K562 (cell line): Measurements from ENCODE around the gene DTWD2. TPM values are rescaled to one million over a fixed set of nuclear protein-coding genes. Genes with fewer than 3 reads are reported as not detected.

ENCODE experiments used
- ATAC-seq: fragments of 200-7000 bp; cut with Tn5 transposase; 3 replicates; pipeline ENCODE4 v1.9.1; 2020; ENCODE audit warnings: moderate library complexity
- BruUV-seq: library from RNA; stranded (reverse); fragments of 400-500 nt; replicated peaks from 2 replicates; lab custom pipeline; 2021; lab: Mats Ljungman, UMichigan
- CTCF ChIA-PET: fragments of 300-600 bp; formaldehyde crosslinking; extraction: SDS; loops from one replicate; lab custom pipeline; 2021; ENCODE audit warnings: low intra/inter-chr PET ratio; lab: Yijun Ruan, JAX
- POLR2A ChIA-PET: fragments of 300-600, 350-650 bp; sonication (Branson Sonifier 250); formaldehyde crosslinking; extraction: SDS; loops from one replicate; lab custom pipeline; 2021; ENCODE audit warnings: antibody characterized with exemption, inconsistent platforms; lab: Yijun Ruan, JAX
- DNase-seq, 4 experiments: peaks; one replicate each; pipeline versions ENCODE4 v3.0.0 to v3.0.0-alpha.2; 2011 to 2018; ENCODE audit warnings: low spot score in 3 of 4, mixed read lengths in 3 of 4; ENCODE audit errors: extremely low read depth in 1 of 4
- FAIRE-seq: peaks from 2 replicates; lab custom pipeline; 2011; peaks lifted over from hg19 to GRCh38; lab: Jason Lieb, UNC
- H2AFZ ChIP-seq: 2 replicates; pipeline ENCODE4 v1.6.0; 2011; ENCODE audit warnings: low read depth, low read length, control low read depth, inconsistent platforms
- H3K27ac ChIP-seq: fragments of 200-600 bp; 3 replicates; pipeline ENCODE4 v1.8.0; 2011; ENCODE audit warnings: low read depth, mild to moderate bottlenecking, control low read depth, inconsistent platforms, low read length, moderate library complexity, mixed read lengths; ENCODE audit errors: extremely low read depth
- H3K27me3 ChIP-seq, 2 experiments: fragments of 300-600 bp in 1 of 2; 2 replicates in 1 of 2; 3 replicates in 1 of 2; pipeline versions ENCODE4 v1.6.0 to v1.8.0; 2011; ENCODE audit warnings: inconsistent platforms in 2 of 2, low read length in 2 of 2, mild to moderate bottlenecking in 1 of 2, mixed read lengths in 1 of 2, moderate library complexity in 1 of 2; ENCODE audit not compliant: control insufficient read depth in 2 of 2, insufficient read depth in 2 of 2
- H3K36me3 ChIP-seq: fragments of 300-600 bp; 3 replicates; pipeline ENCODE4 v1.8.0; 2011; ENCODE audit warnings: mild to moderate bottlenecking, low read length, inconsistent platforms; ENCODE audit not compliant: control insufficient read depth, insufficient read depth
- H3K4me1 ChIP-seq, 2 experiments: fragments of 200-600 bp in 1 of 2; replicated peaks in 1 of 2; 2 replicates in 1 of 2; 3 replicates in 1 of 2; pipeline versions ENCODE4 v1.5.1 to v1.8.0; 2011; ENCODE audit warnings: inconsistent platforms in 2 of 2, low read length in 2 of 2, mild to moderate bottlenecking in 1 of 2, mixed read lengths in 1 of 2, moderate library complexity in 1 of 2; ENCODE audit not compliant: control insufficient read depth in 2 of 2, insufficient read depth in 2 of 2
- H3K4me2 ChIP-seq: 2 replicates; pipeline ENCODE4 v1.6.1; 2011; ENCODE audit warnings: low read length, control low read depth, inconsistent platforms, mixed read lengths; ENCODE audit not compliant: insufficient read depth
- H3K4me3 ChIP-seq: fragments of 200-600 bp; sonication (generic), shearing (Covaris generic); 2 replicates; pipeline ENCODE4 v1.5.1; 2016; ENCODE audit warnings: control low read depth, inconsistent platforms
- H3K79me2 ChIP-seq: fragments of 200-600 bp; 3 replicates; pipeline ENCODE4 v1.8.0; 2011; ENCODE audit warnings: low read length, inconsistent platforms; ENCODE audit not compliant: control insufficient read depth, insufficient read depth
- H3K9ac ChIP-seq, 2 experiments: 2 replicates each; pipeline versions ENCODE4 v1.6.0 to v1.6.1; 2011; ENCODE audit warnings: low read depth in 2 of 2, low read length in 2 of 2, control low read depth in 1 of 2, inconsistent platforms in 1 of 2, mild to moderate bottlenecking in 1 of 2, mixed read lengths in 1 of 2; ENCODE audit not compliant: insufficient read depth in 1 of 2
- H3K9me1 ChIP-seq: one replicate; pipeline ENCODE4 v1.6.0; 2011; ENCODE audit warnings: inconsistent platforms, mild to moderate bottlenecking, low read length, moderate library complexity; ENCODE audit not compliant: control insufficient read depth, insufficient read depth
- H3K9me3 ChIP-seq: replicated peaks from 2 replicates; pipeline ENCODE4 v1.5.1; 2011; ENCODE audit warnings: low read depth, low read length, inconsistent platforms; ENCODE audit not compliant: control insufficient read depth, insufficient read depth
- H4K20me1 ChIP-seq: replicated peaks from 2 replicates; pipeline ENCODE4 v1.6.1; 2011; ENCODE audit warnings: low read length, inconsistent platforms, mixed read lengths; ENCODE audit not compliant: control insufficient read depth, insufficient read depth
- CCAR2 ChIP-seq: fragments of 200-400 bp; formaldehyde crosslinking; IDR thresholded peaks from 2 replicates; pipeline ENCODE4 v1.6.1; 2017; ENCODE audit warnings: mild to moderate bottlenecking, low read depth, low read length
- CHD2 ChIP-seq: IDR thresholded peaks from 2 replicates; pipeline ENCODE4 v1.6.1; 2011; ENCODE audit warnings: low read depth, low read length
- HMG20B ChIP-seq: fragments of 250-450 bp; sonication (Bioruptor Pico); IDR thresholded peaks from 2 replicates; pipeline ENCODE4 v1.5.0; 2021; ENCODE audit warnings: mild to moderate bottlenecking
- NFIX ChIP-seq: fragments of 250-450 bp; sonication (Bioruptor Pico); IDR thresholded peaks from 2 replicates; pipeline ENCODE4 v1.4.0; 2020; ENCODE audit warnings: low read depth, mild to moderate bottlenecking, moderate library complexity
- RAD21 ChIP-seq, 2 experiments: fragments of 250-450 bp in 1 of 2; fragments of 450-650 bp in 1 of 2; sonication (Bioruptor Pico) in 1 of 2; formaldehyde crosslinking in 1 of 2; IDR thresholded peaks in 1 of 2; conservative IDR thresholded peaks in 1 of 2; 2 replicates each; pipeline versions ENCODE4 v1.4.0 to v1.8.0; 2020 to 2022; ENCODE audit warnings: mild to moderate bottlenecking in 2 of 2, moderate library complexity in 1 of 2
- SMAD3 ChIP-seq: fragments of 450-650 bp; formaldehyde crosslinking; conservative IDR thresholded peaks from 2 replicates; pipeline ENCODE4 v1.4.0; 2020; ENCODE audit warnings: mild to moderate bottlenecking
- TCFL5 ChIP-seq: fragments of 250-450 bp; sonication (Bioruptor Pico); conservative IDR thresholded peaks from 2 replicates; pipeline ENCODE4 v1.6.1; 2021; ENCODE audit warnings: mild to moderate bottlenecking, moderate library complexity, matching md5 sums
- TRIM28 ChIP-seq: fragments of 450-650 bp; IDR thresholded peaks from 2 replicates; pipeline ENCODE4 v1.6.1; 2017
- WGBS: fragments of 100-300 bp; shearing (Covaris generic); methylation state at CpG from one replicate; pipeline ENCODE4 v1.1.6; 2016; ENCODE audit warnings: low coverage, mixed read lengths; ENCODE audit not compliant: insufficient coverage; ENCODE audit errors: missing lambda C conversion rate; 5-methylcytosine and 5-hydroxymethylcytosine counted together
- in situ Hi-C: fragments of 300-500 bp; cut with MboI; formaldehyde crosslinking; loops from 4 replicates; pipeline ENCODE4 v1.15.0; 2018; ENCODE audit warnings: inconsistent platforms, mixed read lengths
- intact Hi-C: fragments of 100-400 bp; cut with micrococcal nuclease; formaldehyde crosslinking; loops from 2 replicates; pipeline ENCODE4 v1.14.2; 2022
- polyA plus RNA-seq, 8 experiments: library from polyadenylated mRNA; depleted of rRNA in 4 of 8; stranded (reverse) in 5 of 8; unstranded in 3 of 8; fragments of >200 nt; fragmentation: Nextera tagmentation in 2 of 8; fragmentation: Illumina TruSeq in 1 of 8; extraction: Ambion mirVana in 2 of 8; extraction: Trizol in 1 of 8; gene quantifications; 2 replicates each; pipeline versions ENCODE4 v1.2.1 to v1.2.3, GENCODE V29; 2011 to 2014; ENCODE audit warnings: inconsistent platforms in 1 of 8, missing spikeins in 1 of 8
- total RNA-seq, 7 experiments: library from RNA; depleted of rRNA in 6 of 7; stranded (reverse); fragments of >200 nt in 6 of 7; fragmentation: Illumina TruSeq in 2 of 7; extraction: Trizol in 2 of 7; gene quantifications; 2 replicates each; pipeline versions ENCODE4 v1.2.1 to v1.2.3, GENCODE V29; 2011 to 2021; ENCODE audit warnings: low replicate concordance in 1 of 7
- TF ChIP-seq, protein P1 (sequence below): fragments of 250-450 bp; sonication (Bioruptor Pico); IDR thresholded peaks from 2 replicates; pipeline ENCODE4 v1.8.0; 2021; ENCODE audit warnings: mild to moderate bottlenecking, moderate library complexity

Gene DTWD2
- total and polyA plus RNA-seq, 9 of the 15 experiments (the other 6 are each of a cell fraction or from before 2014, with no cell fraction given), result 0.99 to 10.8 (median 4.1) TPM

DNA sequence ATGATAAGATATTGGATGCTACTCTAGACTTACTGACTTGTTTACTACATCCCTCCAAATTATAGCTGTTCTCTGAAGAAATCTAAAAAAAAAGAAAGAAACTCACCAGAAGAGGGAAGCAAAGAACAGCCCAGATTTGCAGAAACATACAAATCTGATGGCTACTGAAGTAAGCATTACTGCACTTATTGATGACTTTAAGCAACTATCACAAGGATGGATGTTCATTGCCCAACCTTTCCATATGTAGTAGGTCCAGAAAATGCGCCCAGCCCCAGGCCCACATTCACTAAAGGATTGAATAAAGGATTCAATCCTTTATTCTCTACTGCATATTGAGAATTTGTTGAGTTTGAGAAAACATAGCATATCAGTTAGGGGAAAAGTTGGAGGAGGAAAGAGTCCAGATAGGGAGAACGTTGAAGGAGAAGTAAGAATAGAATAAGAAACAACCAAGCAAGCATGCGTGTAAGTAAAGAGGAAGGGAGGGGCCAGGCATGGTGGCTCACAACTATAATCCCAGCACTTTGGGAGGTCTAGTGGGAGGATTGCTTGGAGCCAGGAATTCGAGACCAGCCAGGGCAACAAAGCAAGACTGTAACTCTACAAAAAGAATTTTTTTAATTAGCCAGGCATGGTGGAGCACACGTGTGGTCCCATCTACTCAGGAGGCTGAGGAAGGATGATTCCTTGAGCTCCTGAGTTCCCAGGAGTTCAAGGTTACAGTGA is 33.8 kb upstream of the DTWD2 start:
- 6% methylated on average over 5 of the region's 5 CpGs for WGBS
- Histone ChIP-seq H3K4me3 (no peak overlapping the region), H3K4me1 (no peaks in the 10 kb centered on the region), H3K9me3 (no peaks in the 10 kb centered on the region), H4K20me1 (no peaks in the 10 kb centered on the region), H2AFZ (no peak overlapping the region), H3K9ac (no peak overlapping the region), H3K9me1 (no peaks in the 10 kb centered on the region), H3K4me2 (no peak overlapping the region), H3K27ac (no peak overlapping the region), H3K27me3 (no peaks in the 10 kb centered on the region), H3K36me3 (no peaks in the 10 kb centered on the region), H3K79me2 (no peaks in the 10 kb centered on the region)
- ATAC-seq, result peak; percentile 87
- BruUV-seq, result no TSS peak
- ChIA-PET CTCF (interaction anchor here (1.4 to 2.5 kb wide), 2 partner anchors 33 to 390 kb away, joined by 4 to 20 read pairs; no protein-coding TSS in a partner anchor), POLR2A (interaction anchor here (0.6 to 0.9 kb wide), 3 partner anchors 48 to 57 kb away, joined by 3 to 5 read pairs (median 4); partner anchors contain the start of gene DMXL1)
- FAIRE-seq, result peak; percentile 83
- in situ Hi-C loops (no loop called here), intact Hi-C loops (loop anchor here (1.0 to 10.0 kb wide), 4 partner anchors 113 to 390 kb away; no protein-coding TSS in a partner anchor)
- DNase-seq, result peak in 2 of 4 experiments; percentile 32 to 40
- TF ChIP-seq CHD2, result no peak
- TF ChIP-seq CCAR2, result no peak
- TF ChIP-seq, protein P1, sequence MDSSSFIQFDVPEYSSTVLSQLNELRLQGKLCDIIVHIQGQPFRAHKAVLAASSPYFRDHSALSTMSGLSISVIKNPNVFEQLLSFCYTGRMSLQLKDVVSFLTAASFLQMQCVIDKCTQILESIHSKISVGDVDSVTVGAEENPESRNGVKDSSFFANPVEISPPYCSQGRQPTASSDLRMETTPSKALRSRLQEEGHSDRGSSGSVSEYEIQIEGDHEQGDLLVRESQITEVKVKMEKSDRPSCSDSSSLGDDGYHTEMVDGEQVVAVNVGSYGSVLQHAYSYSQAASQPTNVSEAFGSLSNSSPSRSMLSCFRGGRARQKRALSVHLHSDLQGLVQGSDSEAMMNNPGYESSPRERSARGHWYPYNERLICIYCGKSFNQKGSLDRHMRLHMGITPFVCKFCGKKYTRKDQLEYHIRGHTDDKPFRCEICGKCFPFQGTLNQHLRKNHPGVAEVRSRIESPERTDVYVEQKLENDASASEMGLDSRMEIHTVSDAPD (CRISPR knock-in tag), result no peak
- TF ChIP-seq HMG20B (CRISPR knock-in tag), result no peak
- TF ChIP-seq TRIM28, result no peak
- no peak for TF ChIP-seq SMAD3
- TF ChIP-seq TCFL5 (CRISPR knock-in tag), result no peak
- TF ChIP-seq RAD21 (CRISPR knock-in tag; conservative IDR thresholded peaks at IDR 0.05 in 1 of 2, IDR thresholded peaks at IDR 0.05 in 1 of 2), result peak; percentile 71 to 88
- TF ChIP-seq NFIX (CRISPR knock-in tag), result no peak
